ENCODE data around the gene CD34.

Gene CD34

DNA sequence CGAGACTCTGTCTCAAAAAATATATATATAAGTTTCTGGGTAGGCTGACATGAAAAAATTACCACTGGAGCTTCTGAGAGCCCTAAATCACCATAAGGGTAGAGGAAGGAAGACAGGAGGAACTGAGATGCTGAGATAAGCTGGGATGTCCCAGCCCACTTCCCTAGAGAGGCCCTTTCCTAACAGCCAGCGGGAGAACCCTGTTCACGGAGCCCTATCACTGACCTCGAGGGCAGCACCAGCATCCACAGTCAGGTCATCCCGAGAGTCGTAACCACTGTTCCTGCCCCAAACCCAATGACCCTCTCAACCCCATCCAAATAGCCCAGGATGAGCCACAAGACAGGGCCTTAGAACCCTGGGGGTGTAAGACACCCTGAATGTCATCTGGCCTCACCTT lies 77.5 kb downstream of the CD34 start:
- in situ Hi-C loops (cut with HindIII; ENCODE audit: low sequenced_read_pairs) = no loop called here
- TF ChIP-seq, protein P1, sequence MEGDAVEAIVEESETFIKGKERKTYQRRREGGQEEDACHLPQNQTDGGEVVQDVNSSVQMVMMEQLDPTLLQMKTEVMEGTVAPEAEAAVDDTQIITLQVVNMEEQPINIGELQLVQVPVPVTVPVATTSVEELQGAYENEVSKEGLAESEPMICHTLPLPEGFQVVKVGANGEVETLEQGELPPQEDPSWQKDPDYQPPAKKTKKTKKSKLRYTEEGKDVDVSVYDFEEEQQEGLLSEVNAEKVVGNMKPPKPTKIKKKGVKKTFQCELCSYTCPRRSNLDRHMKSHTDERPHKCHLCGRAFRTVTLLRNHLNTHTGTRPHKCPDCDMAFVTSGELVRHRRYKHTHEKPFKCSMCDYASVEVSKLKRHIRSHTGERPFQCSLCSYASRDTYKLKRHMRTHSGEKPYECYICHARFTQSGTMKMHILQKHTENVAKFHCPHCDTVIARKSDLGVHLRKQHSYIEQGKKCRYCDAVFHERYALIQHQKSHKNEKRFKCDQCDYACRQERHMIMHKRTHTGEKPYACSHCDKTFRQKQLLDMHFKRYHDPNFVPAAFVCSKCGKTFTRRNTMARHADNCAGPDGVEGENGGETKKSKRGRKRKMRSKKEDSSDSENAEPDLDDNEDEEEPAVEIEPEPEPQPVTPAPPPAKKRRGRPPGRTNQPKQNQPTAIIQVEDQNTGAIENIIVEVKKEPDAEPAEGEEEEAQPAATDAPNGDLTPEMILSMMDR (IDR thresholded peaks at IDR 0.05; ENCODE audit: low read depth, low read length) = no peak
- H3K4me3 ChIP-seq (ENCODE audit: low read depth, low read length) = no peak overlapping the region
- no peak for DNase-seq (ENCODE audit: low read depth, low spot score)

DNA sequence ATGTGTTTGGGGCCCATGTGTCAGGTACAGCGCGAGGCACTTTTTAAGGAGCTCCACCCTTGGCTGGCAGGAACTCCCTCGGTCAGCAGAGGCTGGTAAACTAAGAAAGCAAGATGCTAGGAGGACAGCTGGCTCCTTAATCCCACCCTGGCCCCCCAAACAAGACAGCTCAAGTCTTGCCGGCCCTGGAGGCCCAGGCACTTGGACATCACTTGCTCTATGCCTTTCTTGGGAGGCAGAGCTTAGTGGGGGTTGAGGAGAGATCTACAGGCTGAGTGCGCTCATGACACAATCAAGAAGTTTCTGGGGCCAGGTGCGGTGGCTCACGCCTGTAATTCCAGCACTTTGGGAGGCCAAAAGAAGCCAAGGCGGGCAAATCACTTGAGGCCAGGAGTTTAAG lies 78.1 kb downstream of the CD34 start:
- in situ Hi-C loops (cut with HindIII; ENCODE audit: low sequenced_read_pairs) = no loop called here
- H3K4me3 ChIP-seq (ENCODE audit: low read depth, low read length) = no peak overlapping the region
- DNase-seq (ENCODE audit: low read depth, low spot score) = no peak
- TF ChIP-seq, protein P1 (IDR thresholded peaks at IDR 0.05; ENCODE audit: low read depth, low read length) = no peak

DNA sequence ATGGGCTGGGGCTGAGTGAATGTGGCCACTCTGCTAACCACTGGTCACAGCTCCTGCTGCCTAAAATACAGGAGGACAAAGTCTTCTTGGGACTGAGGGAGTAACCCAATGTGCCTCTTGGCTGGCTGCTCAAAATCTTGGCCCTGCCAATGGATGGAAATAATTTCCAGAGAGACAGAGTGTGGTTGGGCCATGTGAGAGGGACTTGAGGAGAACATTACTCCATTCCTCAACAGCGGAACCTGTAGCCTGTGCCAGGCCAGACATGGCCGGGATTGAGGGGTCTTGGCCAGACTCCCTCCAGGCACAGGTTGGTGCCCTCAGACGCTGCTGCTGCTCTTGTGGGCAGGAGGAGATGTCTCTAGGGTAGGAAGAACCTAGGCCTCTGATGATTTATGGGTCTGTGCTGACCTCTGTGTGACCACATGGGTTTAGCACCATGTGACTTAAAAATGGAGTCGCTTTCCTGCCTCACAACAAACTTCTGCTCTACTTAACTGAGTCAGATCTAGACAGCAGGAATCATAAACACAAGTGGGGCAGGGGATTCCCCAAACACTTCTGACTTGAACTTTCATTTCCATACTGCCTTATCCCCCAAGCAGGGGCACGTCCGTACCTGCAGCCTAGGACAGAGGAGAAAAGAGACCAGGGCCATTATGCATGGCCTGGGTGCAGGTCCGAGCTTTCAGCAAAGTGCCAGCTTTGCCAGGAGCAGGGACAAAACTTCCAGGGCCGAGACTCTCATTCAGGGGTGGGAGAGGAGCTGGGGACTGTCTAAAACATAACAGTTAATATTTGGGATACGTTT lies 79.2 kb downstream of the CD34 start:
- TF ChIP-seq, protein P1 (IDR thresholded peaks at IDR 0.05; ENCODE audit: low read depth, low read length) = no peak
- DNase-seq (ENCODE audit: low read depth, low spot score) = no peak
- H3K4me3 ChIP-seq (ENCODE audit: low read depth, low read length) = no peak overlapping the region
- in situ Hi-C loops (cut with HindIII; ENCODE audit: low sequenced_read_pairs) = no loop called here
